Uterus (tissue), 4 donors: Measurements from ENCODE around the gene AFDN. TPM values are rescaled to one million over a fixed set of nuclear protein-coding genes. Genes with fewer than 3 reads are reported as not detected.

Experiments
- DNase-seq, 2 donors: peaks; one replicate each; pipeline ENCODE4 v3.0.0-alpha.2; 2019 to 2020
- H3K27ac ChIP-seq, 2 donors: fragments of 200-600 bp; sonication (generic); 1 replicate in 1 of 2; 2 replicates in 1 of 2; pipeline ENCODE4 v1.5.1; 2016 to 2018
- H3K27me3 ChIP-seq, 2 donors: fragments of 200-600 bp; sonication (generic); one replicate each; pipeline ENCODE4 v1.5.1; 2018 to 2019; ENCODE audit warnings: control low read depth in 1 of 2
- H3K36me3 ChIP-seq, 2 donors: fragments of 200-600 bp; sonication (generic); one replicate each; pipeline ENCODE4 v1.5.1; 2019; ENCODE audit warnings: control low read depth in 1 of 2
- H3K4me1 ChIP-seq, 2 donors: fragments of 200-600 bp; sonication (generic); one replicate each; pipeline ENCODE4 v1.5.1; 2018 to 2019; ENCODE audit warnings: control low read depth in 1 of 2
- H3K4me3 ChIP-seq, 2 donors: fragments of 200-600 bp; sonication (generic); 1 replicate in 1 of 2; 2 replicates in 1 of 2; pipeline ENCODE4 v1.5.1; 2018 to 2019; ENCODE audit warnings: mild to moderate bottlenecking in 1 of 2
- H3K9me3 ChIP-seq, 2 donors: fragments of 200-600 bp; sonication (generic); one replicate each; pipeline ENCODE4 v1.5.1; 2019; ENCODE audit warnings: control low read depth in 1 of 2
- POLR2A ChIP-seq, 2 donors: fragments of 450-650 bp; IDR thresholded peaks; one replicate each; pipeline ENCODE4 v1.6.1; 2016; ENCODE audit warnings: antibody characterized with exemption in 2 of 2, mild to moderate bottlenecking in 1 of 2, moderate library complexity in 1 of 2
- intact Hi-C: fragments of 100-400 bp; cut with DNase I; formaldehyde crosslinking; loops from one replicate; pipeline ENCODE4 v1.15.1; 2023; ENCODE audit warnings: low total_unique reads
- total RNA-seq, 4 donors: library from RNA; depleted of rRNA in 3 of 4; stranded (reverse); fragments of >200 nt in 3 of 4; gene quantifications; one replicate each; pipeline versions ENCODE4 v1.1.0 to v1.2.4, GENCODE V29; 2014 to 2023
- TF ChIP-seq, protein P1 (sequence below), 4 experiments: fragments of 200-600 bp in 2 of 4; fragments of 450-650 bp in 2 of 4; sonication (generic) in 2 of 4; IDR thresholded peaks; one replicate each; pipeline ENCODE4 v1.5.1; 2016 to 2019; ENCODE audit warnings: antibody characterized with exemption in 4 of 4, mild to moderate bottlenecking in 2 of 4, moderate library complexity in 1 of 4
- donor health status: DM: yes; HTN: yes; CAD: no.

Gene AFDN
- total RNA-seq, 4 donors from 2014 or later = 64.6 to 210 (median 120) TPM

DNA sequence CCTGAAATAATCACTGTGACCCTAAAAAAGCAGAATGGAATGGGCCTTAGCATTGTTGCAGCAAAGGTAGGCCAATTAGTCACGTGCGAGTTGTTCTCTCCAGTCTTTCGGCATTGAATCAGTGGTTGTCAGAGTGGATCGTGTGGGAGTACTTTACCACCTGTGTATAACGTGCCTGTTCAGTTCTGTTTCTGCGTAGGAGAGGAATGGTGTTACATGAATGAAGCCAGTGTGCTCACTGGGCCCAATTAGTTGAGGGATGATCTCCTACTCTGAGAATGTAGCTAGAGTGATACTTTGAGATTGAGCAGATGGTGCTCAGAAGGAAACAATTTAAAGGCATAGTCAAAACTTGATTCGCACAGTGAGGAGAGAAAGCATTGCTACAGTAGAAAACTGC, 98.3 kb downstream of the AFDN start:
- no peaks in the 10 kb centered on the region for H3K27me3 ChIP-seq
- intact Hi-C loops = no loop called here
- no peaks in the 10 kb centered on the region for H3K4me1 ChIP-seq
- no peak overlapping the region for H3K4me3 ChIP-seq
- TF ChIP-seq, protein P1, sequence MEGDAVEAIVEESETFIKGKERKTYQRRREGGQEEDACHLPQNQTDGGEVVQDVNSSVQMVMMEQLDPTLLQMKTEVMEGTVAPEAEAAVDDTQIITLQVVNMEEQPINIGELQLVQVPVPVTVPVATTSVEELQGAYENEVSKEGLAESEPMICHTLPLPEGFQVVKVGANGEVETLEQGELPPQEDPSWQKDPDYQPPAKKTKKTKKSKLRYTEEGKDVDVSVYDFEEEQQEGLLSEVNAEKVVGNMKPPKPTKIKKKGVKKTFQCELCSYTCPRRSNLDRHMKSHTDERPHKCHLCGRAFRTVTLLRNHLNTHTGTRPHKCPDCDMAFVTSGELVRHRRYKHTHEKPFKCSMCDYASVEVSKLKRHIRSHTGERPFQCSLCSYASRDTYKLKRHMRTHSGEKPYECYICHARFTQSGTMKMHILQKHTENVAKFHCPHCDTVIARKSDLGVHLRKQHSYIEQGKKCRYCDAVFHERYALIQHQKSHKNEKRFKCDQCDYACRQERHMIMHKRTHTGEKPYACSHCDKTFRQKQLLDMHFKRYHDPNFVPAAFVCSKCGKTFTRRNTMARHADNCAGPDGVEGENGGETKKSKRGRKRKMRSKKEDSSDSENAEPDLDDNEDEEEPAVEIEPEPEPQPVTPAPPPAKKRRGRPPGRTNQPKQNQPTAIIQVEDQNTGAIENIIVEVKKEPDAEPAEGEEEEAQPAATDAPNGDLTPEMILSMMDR (IDR thresholded peaks at IDR 0.05) = no peak
- DNase-seq = peak in 1 of 2 donors; percentile 65
- H3K27ac ChIP-seq = peak overlapping the region; percentile 36 to 61
- H3K36me3 ChIP-seq = no peaks in the 10 kb centered on the region
- no peaks in the 10 kb centered on the region for H3K9me3 ChIP-seq

DNA sequence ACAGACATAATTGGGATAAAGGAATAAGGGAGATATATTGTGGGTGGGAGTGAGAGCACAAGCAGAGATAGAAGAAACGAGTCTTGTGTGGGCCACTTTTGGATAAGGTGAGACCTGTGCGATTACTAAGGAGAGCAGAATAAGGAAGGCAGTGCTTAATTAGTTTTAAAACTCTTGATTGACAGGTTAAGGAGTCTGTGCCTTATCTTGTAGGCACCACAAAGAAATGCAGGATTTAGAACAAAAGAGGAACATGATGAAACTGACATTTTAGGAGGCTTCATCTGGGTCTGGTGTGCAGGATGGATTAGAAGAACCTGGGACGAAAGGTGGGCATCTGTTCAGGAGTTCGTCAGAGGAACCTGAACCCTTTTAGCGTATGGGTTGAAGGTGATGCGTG, 100.5 kb downstream of the AFDN start:
- no peaks in the 10 kb centered on the region for H3K9me3 ChIP-seq
- TF ChIP-seq, protein P1 (IDR thresholded peaks at IDR 0.05) = no peak
- no peak for TF ChIP-seq POLR2A (IDR thresholded peaks at IDR 0.05)
- no peaks in the 10 kb centered on the region for H3K27me3 ChIP-seq
- intact Hi-C loops = no loop called here
- H3K27ac ChIP-seq = no peak overlapping the region
- H3K4me1 ChIP-seq = no peaks in the 10 kb centered on the region
- H3K4me3 ChIP-seq = no peak overlapping the region
- no peaks in the 10 kb centered on the region for H3K36me3 ChIP-seq
- DNase-seq = no peak

DNA sequence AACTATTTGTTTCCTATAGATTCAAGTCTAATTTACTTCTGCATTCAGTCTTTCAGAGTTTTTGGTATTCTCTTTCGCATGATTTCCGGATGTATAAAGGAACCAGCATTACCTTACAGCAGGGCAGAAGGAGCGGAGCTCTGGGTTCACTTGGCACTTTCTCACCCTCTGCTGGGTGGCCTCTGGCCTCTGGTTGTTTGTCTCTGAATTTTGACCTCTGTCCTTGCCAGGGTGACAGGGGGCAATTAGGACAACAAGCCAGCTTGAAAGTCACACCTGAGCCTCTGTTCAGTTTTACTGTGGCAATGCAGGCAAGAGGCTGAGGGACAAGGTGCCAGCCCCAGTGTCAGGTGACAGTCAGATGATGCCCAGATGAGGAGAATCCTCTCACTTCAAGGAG, 101.4 kb downstream of the AFDN start:
- H3K27ac ChIP-seq = no peak overlapping the region
- no peaks in the 10 kb centered on the region for H3K9me3 ChIP-seq
- H3K27me3 ChIP-seq = no peaks in the 10 kb centered on the region
- no peak for DNase-seq
- intact Hi-C loops = no loop called here
- H3K4me1 ChIP-seq = no peaks in the 10 kb centered on the region
- H3K4me3 ChIP-seq = no peak overlapping the region
- no peaks in the 10 kb centered on the region for H3K36me3 ChIP-seq
- no peak for TF ChIP-seq POLR2A (IDR thresholded peaks at IDR 0.05)
- TF ChIP-seq, protein P1 (IDR thresholded peaks at IDR 0.05) = no peak

DNA sequence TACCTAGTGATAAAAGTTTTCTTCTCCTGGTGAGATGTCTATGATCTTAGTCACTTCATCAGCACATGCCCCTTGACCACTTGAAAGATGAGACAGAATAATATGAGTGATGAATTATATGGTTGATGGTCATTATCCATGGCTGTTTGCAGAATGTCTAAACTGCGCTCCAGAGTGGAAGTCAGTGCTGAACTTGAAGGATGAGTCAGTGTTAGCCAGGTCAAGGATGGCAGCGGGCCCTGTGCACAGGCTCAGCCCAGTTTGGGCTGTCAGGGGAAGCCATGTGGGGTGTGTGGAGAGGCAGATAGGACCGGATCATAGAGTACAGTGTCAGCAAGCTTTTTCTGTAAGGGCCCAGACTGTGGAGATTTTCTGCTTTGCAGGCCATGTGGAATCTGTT, 103.6 kb downstream of the AFDN start:
- Histone ChIP-seq H3K9me3 (no peaks in the 10 kb centered on the region), H3K4me1 (no peaks in the 10 kb centered on the region), H3K36me3 (no peaks in the 10 kb centered on the region), H3K27me3 (no peaks in the 10 kb centered on the region), H3K4me3 (no peak overlapping the region), H3K27ac (no peak overlapping the region)
- no peak for DNase-seq
- TF ChIP-seq, protein P1 (IDR thresholded peaks at IDR 0.05) = no peak
- intact Hi-C loops = no loop called here

DNA sequence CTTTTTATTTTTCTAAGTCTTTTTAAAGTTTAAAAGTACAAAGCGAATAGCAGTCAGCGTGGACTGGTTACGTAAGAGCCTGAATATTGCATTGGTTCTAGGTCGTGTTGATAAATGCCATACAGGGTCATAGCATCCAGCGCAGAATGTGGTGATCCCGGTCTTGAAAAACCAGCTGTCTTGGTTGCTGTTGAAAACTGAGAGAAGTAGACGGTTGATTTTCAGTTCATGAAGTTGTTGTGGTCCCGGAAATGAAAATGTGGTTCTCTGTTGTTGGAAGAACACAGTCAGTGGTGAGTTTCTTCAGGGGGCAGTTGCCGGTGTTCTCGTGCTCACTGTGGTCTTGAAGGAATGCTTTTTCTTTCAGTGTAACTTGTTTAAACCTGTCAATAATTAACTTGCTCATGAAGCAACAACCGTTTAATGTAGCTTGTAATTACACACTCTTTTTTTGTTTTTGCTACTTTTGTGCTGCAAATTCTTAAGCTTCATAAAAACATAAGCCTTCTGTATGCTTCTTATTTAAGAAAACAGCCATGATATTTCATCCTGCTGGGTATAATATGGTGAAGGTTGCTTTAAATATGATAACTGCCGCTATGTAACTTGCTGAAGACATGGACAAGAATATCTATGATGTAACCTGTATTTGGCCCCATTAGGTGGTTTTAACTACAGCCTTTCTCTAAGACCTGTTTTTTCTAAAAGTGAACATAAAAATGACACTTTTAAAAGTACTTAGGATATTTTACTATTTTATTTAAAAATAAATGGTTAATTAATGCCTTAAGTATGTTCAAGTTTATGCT, 106.0 kb downstream of the AFDN start:
- no peak for TF ChIP-seq POLR2A (IDR thresholded peaks at IDR 0.05)
- TF ChIP-seq, protein P1 (IDR thresholded peaks at IDR 0.05) = no peak
- DNase-seq = no peak
- H3K9me3 ChIP-seq = no peaks in the 10 kb centered on the region
- H3K27ac ChIP-seq = no peak overlapping the region
- intact Hi-C loops = no loop called here
- no peaks in the 10 kb centered on the region for H3K36me3 ChIP-seq
- H3K4me1 ChIP-seq = no peaks in the 10 kb centered on the region
- H3K27me3 ChIP-seq = no peaks in the 10 kb centered on the region
- H3K4me3 ChIP-seq = no peak overlapping the region
